ENCODE measurements around the gene TRAPPC4.
"Not testable (repeated sequence)": the region's sequence is repeated elsewhere in the genome, so short reads cannot be mapped to it uniquely, and the experiment has no call there.

The TRAPPC4 gene

GRCh38 chr11:119038884-119039283 is 20.3 kb downstream of the TRAPPC4 start:
- no peak for DNase-seq

GRCh38 chr11:119039471-119039870 is 20.9 kb downstream of the TRAPPC4 start:
- not testable (repeated sequence) for DNase-seq

- no peak for DNase-seq
Observed at GRCh38 chr11:119041821-119042514, 23.4 kb downstream of the TRAPPC4 start.

GRCh38 chr11:119042927-119043326 is 24.4 kb downstream of the TRAPPC4 start:
- no peak for DNase-seq

- no peak for DNase-seq
Observed at GRCh38 chr11:119044708-119045107, 26.1 kb downstream of the TRAPPC4 start.

GRCh38 chr11:119046489-119046888 is 27.9 kb downstream of the TRAPPC4 start:
- no peak for DNase-seq

- DNase-seq: no peak
Observed at GRCh38 chr11:119047205-119047604, 28.6 kb downstream of the TRAPPC4 start.

GRCh38 chr11:119048644-119049043 is 30.1 kb downstream of the TRAPPC4 start:
- no peak for DNase-seq

GRCh38 chr11:119049081-119049480 is 30.5 kb downstream of the TRAPPC4 start:
- DNase-seq: no peak

- no peak for DNase-seq
Observed at GRCh38 chr11:119051440-119052162, 33.0 kb downstream of the TRAPPC4 start.

GRCh38 chr11:119052163-119052814 is 33.7 kb downstream of the TRAPPC4 start:
- DNase-seq: no peak

- DNase-seq: no peak
Observed at GRCh38 chr11:119054418-119054817, 35.9 kb downstream of the TRAPPC4 start.

GRCh38 chr11:119055901-119056300 is 37.3 kb downstream of the TRAPPC4 start:
- peak in 1 of 2 experiments; percentile 12 for DNase-seq

GRCh38 chr11:119056421-119056999 is 37.9 kb downstream of the TRAPPC4 start:
- no peak for DNase-seq

GRCh38 chr11:119057000-119057769 is 38.6 kb downstream of the TRAPPC4 start, which contains the start of gene HYOU1:
HYOU1 (minus strand) TSS chr11:119057205; CDS start chr11:119056160, 1,045 bp downstream.
- DNase-seq: peak; percentile 94 to 98

GRCh38 chr11:119059128-119059527 is 40.6 kb downstream of the TRAPPC4 start:
- DNase-seq: not testable (repeated sequence)

- no peak for DNase-seq
Observed at GRCh38 chr11:119061256-119061655, 42.7 kb downstream of the TRAPPC4 start.

- no peak for DNase-seq
Observed at GRCh38 chr11:119062779-119063178, 44.2 kb downstream of the TRAPPC4 start.

GRCh38 chr11:119065369-119065768 is 46.8 kb downstream of the TRAPPC4 start:
- DNase-seq: peak; percentile 13 to 18

- DNase-seq: peak; percentile 95 to 97
Observed at GRCh38 chr11:119067371-119068222, 49.0 kb downstream of the TRAPPC4 start, which contains the start of gene VPS11. VPS11 (plus strand) TSS chr11:119067818; CDS start chr11:119067824, 6 bp downstream.
